Activated gamma-delta T cell treated with anti-CD3 and anti-CD28 coated beads, Interleukin-2, amount 50 U/mL, for 16 hours (primary cell): ENCODE results near the gene SLC22A23.

Source experiments
- DNase-seq: peaks from one replicate; pipeline ENCODE4 v3.0.0-alpha.2; 2020; ENCODE audit warnings: low read depth

Gene SLC22A23

DNA sequence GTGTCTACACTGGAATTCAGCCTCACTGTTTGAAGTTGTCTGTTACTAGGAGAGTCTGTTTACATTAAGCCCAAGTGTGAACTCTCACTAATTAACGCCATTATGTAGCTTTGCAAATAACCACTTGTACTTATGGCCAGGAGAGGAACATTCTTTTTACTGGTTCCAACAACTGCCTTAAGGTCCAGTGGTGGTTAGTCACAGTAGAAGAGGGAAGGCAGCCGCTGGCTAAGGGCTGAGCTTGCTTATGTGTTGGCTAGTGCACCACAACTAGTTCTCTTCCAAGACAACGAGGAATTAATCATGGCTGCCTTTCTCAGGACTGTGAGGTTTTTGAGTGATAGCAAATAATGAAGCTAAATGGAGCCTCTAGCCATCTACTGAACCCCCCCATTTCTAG is 14.9 kb upstream of the SLC22A23 start:
- no peak for DNase-seq

- DNase-seq: no peak
These were observed 14.4 kb upstream of the SLC22A23 start for GRCh38 chr6:3471286-3471685.

DNA sequence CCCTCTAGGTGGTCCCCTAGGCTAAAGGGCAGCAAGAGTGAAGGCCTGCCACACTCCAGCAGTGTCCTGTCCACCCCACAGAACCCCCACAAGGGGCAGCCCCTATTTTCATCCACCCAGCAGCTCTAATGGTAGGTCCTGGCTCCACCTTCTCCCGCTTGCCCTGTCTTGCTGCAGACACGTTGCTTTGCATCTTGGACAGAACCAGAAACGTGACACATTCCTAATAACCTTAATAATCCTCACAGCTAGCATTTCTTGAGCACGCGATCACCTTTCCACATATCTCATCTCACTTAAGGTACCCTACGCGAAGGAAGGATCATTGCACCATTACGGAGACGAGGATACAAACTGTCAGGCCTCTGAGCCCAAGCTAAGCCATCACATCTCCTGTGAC is 11.7 kb upstream of the SLC22A23 start:
- DNase-seq: no peak

DNA sequence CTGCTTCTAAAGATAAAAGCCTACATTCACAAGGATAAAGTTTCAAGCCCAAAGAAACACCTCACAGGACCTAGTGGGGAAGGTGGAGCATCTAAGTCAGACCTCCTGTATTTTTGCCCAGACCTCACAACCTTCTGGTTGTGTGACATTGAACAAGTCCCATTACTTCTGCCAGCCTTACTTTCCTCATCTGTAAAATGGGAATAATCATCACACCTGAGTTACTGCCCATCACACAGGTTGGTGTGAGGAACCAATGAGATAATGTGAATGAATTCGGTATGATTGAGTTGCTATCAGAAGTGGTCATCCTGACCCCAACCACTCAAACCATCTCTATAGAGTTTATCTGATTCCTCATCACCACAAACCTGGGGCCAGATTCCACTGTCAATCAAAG is 11.1 kb upstream of the SLC22A23 start:
- no peak for DNase-seq

GRCh38 chr6:3466488-3467219 is 9.8 kb upstream of the SLC22A23 start:
- DNase-seq: no peak

- no peak for DNase-seq
These were observed 3.4 kb upstream of the SLC22A23 start for GRCh38 chr6:3460253-3460652.

- no peak for DNase-seq
These were observed 2.0 kb upstream of the SLC22A23 start for GRCh38 chr6:3458706-3459421.

GRCh38 chr6:3457710-3458602 is 1.1 kb upstream of the SLC22A23 start:
- DNase-seq: no peak

DNA sequence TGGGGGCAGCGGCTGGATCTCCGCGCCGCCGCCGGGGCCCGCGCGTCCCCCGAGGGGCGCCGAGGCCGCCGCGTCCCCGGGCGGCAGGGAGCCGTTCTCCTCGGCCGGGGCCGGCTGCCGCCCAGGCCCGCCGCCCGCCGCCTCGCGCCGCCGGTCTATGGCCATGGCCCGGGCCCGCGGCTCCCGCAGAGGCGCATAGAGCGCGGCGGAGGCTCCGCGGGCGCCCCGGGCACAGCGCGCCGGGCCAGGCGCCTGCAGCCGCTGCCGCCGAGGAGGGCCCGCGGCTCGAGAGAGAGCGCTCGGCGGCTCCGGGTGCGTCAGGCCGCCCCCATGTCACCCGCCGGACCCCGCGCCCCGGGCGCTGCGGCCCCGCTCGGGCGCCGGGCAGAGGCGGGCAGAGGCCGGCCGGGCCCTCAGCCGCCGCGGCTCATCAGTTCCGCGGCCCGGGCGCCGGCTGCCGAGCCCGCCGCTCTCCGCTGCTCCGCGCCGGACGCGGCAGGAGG is 404 bp downstream of the SLC22A23 start:
- DNase-seq: no peak

DNA sequence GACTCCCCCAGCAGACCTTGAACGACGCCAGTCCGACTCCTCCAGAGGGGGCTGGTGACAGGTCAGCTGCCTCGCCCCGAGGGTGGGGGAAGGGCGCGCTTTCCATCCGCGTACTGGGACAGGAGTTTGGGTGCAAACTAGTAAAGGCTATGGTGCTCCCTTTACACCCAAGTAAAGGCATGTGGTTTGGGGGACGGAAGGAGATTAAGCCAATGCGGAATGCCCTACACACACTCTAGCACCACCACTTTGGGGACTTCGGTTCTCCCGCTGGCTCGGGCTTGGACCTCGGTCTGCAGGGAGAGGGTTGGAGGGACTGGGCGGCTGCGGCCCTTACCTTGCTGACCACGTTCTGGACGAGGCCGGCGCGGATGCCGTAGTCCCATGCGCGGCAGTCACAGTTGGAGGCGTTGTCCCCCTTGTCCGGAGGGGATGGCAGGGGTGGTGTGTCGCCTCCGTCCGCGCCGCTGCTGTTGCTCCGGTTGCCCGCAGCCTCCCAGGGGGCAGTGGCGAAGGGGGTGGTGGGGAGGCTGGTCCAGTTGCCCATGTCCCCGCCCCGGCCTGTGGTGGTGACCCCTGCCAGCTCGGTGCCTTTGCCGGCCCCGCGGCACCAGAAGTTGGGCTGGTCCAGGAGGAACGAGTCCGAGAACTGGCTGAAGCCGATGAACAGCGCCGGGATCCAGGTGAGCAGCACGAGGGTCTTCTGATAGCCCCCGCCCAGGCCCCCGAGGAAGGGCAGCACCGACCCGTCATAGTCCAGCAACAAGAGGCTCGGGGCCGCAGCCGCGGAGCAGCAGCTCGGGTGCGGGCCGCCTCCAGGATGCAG is 1.1 kb downstream of the SLC22A23 start:
- DNase-seq: no peak

- no peak for DNase-seq
These were observed 1.7 kb downstream of the SLC22A23 start for GRCh38 chr6:3455147-3455568.

- DNase-seq: no peak
These were observed 2.4 kb downstream of the SLC22A23 start for GRCh38 chr6:3454273-3455010.

DNA sequence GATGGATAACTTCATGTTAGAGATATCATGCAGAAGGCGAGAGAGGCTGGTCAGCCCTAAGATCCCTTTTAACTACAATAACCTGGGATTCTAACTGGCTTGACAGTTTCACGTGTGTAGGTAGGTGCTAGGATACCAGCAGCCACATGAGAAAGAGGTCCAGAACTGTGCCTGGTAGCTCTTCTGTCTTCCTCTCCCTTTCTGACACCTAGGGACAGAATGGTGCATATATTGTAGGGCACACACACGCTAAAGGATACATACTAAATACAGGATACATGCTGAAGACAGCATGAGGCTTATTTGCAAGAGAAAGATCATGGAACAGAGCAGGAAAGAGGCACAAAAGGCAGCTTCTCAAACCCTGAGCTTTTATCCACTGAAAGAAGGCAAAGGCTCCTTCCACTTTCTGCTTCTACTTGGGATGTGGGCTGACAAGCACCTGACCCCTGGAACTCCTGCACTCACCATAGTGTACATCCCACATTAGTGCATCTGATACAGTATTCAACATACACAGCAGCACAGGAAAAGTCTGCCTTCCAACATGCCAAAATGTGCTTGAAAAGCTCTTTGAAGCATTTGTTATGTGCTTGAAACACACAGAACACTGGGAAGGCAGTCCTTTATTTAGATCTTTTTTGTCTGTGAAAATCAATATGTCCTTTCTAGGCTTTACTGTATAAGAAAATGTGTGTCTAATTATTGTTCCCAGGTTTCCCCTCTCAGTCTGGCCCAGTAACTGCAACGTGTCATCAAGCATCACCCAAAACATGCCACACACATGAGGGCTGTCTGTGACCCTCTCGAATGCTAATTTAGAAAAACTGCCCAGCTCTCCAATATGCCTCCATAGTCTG is 3.2 kb downstream of the SLC22A23 start:
- DNase-seq: no peak

DNA sequence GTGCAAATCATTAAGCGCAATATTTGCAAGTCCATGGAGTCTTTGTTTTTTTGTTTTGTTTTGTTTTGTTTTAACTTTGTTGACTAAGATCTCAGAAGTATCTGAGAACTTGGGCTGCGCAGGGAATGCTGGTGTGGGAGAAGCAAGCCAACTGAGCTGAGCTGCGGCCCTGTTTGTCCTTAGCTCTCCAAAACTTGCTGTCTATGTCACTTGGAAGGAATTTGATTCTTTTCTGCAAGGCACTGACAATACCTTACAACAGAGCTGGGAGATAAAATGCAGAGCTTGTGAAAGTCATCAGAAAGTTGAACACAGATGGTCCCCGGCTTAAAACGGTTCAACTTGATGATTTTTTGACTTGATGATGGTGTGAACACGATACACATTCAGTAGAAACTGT is 5.4 kb downstream of the SLC22A23 start:
- DNase-seq: no peak

- DNase-seq: no peak
These were observed 6.0 kb downstream of the SLC22A23 start for GRCh38 chr6:3450888-3451287.

- no peak for DNase-seq
These were observed 7.0 kb downstream of the SLC22A23 start for GRCh38 chr6:3449750-3450305.

- DNase-seq: no peak
These were observed 7.5 kb downstream of the SLC22A23 start for GRCh38 chr6:3449321-3449720.

- no peak for DNase-seq
These were observed 9.8 kb downstream of the SLC22A23 start for GRCh38 chr6:3447005-3447404.

DNA sequence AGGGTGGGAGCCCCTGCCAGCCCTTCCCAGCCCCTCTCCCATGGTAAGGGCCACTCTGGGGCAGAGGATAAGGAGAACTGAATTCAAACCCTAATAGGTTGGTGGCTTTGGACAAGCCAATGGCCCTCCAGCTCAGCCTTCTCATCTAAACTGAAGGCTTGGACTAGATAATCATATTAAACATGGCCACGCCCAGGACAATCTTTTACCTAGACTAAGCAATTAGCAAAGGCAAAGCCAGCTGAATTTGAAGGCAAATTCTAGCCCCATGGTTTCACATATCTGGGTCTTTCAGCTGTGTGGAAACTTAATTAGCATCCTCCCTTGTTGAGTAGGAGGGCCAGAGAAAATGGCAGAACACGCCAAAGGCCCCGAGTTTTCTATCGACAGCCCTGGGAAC is 10.7 kb downstream of the SLC22A23 start:
- DNase-seq: no peak
